Bronchial epithelial cell (primary cell): ENCODE data around the gene CD44. TPM values are rescaled to one million over a fixed set of nuclear protein-coding genes. Genes with fewer than 3 reads are reported as not detected.
A peak's percentile ranks its signal among the peaks of the same experiment; 100 is the strongest.

ENCODE experiments used
- DNase-seq: peaks from one replicate; pipeline ENCODE4 v3.0.0-alpha.2; 2010; ENCODE audit warnings: low read depth
- FAIRE-seq: peaks from 2 replicates; lab custom pipeline; 2011; peaks lifted over from hg19 to GRCh38; lab: Jason Lieb, UNC
- H3K27me3 ChIP-seq: 2 replicates; pipeline ENCODE4 v1.5.1; 2011; ENCODE audit warnings: low read length; ENCODE audit not compliant: control insufficient read depth, insufficient read depth
- H3K36me3 ChIP-seq: 2 replicates; pipeline ENCODE4 v1.5.1; 2011; ENCODE audit warnings: low read length; ENCODE audit not compliant: control insufficient read depth, insufficient read depth
- H3K4me3 ChIP-seq: 2 replicates; pipeline ENCODE4 v1.5.1; 2011; ENCODE audit warnings: mild to moderate bottlenecking, low read depth, low read length, control low read depth
- total RNA-seq: library from RNA; depleted of rRNA; stranded (reverse); fragments of >200 nt; gene quantifications from 2 replicates; pipeline ENCODE4 v1.2.1, GENCODE V29; 2014
- TF ChIP-seq, protein P1 (sequence below): IDR thresholded peaks from 2 replicates; pipeline ENCODE4 v1.5.1; 2011; ENCODE audit warnings: mild to moderate bottlenecking, moderate library complexity, low read length, control low read depth, inconsistent platforms; ENCODE audit not compliant: insufficient read depth, severe bottlenecking

CD44 gene
- total RNA-seq, 1 donor from 2014 or later: 254 TPM

DNA sequence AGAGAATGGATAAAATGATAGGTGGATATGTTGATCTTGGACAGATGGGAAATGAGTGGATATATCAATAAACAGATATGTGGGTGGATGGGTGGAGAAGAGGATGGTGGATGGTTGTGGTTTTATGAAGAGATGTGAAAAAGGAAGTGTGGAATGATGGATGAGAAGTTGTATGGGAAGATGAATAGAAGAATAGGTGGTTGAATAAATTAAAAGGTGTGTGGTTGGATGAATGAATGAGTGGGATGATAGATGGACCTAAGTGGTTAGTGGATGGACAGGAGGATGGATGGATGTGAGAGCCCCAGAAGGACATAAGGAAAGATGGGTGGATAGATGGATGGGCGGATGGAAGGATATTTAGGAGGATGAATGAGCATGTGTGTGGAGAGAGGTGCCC is 913 bp upstream of the CD44 start:
- FAIRE-seq (no peak), DNase-seq (no peak)
- Histone ChIP-seq H3K27me3 (no peaks in the 10 kb centered on the region), H3K4me3 (peak overlapping the region; percentile 96), H3K36me3 (no peaks in the 10 kb centered on the region)
- TF ChIP-seq, protein P1, sequence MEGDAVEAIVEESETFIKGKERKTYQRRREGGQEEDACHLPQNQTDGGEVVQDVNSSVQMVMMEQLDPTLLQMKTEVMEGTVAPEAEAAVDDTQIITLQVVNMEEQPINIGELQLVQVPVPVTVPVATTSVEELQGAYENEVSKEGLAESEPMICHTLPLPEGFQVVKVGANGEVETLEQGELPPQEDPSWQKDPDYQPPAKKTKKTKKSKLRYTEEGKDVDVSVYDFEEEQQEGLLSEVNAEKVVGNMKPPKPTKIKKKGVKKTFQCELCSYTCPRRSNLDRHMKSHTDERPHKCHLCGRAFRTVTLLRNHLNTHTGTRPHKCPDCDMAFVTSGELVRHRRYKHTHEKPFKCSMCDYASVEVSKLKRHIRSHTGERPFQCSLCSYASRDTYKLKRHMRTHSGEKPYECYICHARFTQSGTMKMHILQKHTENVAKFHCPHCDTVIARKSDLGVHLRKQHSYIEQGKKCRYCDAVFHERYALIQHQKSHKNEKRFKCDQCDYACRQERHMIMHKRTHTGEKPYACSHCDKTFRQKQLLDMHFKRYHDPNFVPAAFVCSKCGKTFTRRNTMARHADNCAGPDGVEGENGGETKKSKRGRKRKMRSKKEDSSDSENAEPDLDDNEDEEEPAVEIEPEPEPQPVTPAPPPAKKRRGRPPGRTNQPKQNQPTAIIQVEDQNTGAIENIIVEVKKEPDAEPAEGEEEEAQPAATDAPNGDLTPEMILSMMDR: no peak

DNA sequence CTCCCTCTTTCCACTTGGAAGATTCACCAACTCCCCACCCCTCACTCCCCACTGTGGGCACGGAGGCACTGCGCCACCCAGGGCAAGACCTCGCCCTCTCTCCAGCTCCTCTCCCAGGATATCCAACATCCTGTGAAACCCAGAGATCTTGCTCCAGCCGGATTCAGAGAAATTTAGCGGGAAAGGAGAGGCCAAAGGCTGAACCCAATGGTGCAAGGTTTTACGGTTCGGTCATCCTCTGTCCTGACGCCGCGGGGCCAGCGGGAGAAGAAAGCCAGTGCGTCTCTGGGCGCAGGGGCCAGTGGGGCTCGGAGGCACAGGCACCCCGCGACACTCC is 397 bp upstream of the CD44 start:
- FAIRE-seq (no peak), DNase-seq (no peak)
- no peaks in the 10 kb centered on the region for H3K27me3 ChIP-seq
- peak overlapping the region; percentile 96 for H3K4me3 ChIP-seq
- no peaks in the 10 kb centered on the region for H3K36me3 ChIP-seq
- TF ChIP-seq, protein P1: no peak

DNA sequence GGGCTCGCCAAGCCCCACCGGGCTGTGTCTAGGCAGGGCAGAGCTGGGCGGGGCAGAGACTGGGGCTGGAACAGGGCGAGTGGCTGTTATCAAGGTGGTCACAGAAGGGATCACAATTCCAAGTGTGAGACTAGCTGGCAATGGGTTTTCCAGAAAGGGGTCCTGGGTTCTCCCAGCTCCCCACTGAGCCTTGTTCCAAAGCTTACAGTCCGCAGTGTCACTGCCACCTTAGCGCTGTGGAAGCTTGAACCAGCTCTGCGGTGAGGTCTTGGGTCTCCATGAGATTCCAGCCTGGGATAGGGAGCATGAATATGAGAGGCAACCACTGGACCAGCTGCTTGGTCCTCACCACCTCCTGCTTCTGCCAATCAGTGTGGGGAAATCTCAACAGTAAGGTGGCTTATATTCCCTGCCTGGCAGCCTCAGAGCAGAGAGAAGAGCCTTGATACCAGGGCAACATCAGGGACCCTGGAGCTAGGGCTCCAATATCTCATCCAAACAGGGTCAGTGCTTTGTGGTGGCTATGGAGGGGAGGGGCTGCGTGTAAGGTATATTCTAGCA is 831 bp downstream of the CD44 start:
- no peak for FAIRE-seq
- TF ChIP-seq, protein P1: no peak
- no peak for DNase-seq
- Histone ChIP-seq H3K36me3 (no peaks in the 10 kb centered on the region), H3K27me3 (no peaks in the 10 kb centered on the region), H3K4me3 (peak overlapping the region; percentile 96)

DNA sequence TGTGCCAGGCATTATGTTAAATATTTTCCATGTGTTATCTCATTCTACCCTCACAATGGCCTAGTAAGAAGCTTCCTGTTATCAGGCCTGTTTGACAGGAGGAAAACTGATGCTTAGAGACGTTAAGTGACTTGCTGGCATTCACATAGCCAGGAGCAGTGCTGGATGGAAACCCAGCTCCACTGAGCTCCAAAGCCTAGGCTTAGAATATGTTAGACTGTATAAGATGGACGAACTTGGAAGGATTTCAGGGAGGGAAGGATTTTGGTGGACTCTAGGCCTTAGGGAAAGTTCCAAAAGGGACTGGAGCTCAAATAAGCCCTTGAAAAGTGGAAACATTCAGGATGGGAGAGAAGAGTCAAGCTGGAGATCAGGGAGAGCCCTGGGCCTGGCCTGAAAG is 2.1 kb downstream of the CD44 start:
- Histone ChIP-seq H3K27me3 (no peaks in the 10 kb centered on the region), H3K36me3 (no peaks in the 10 kb centered on the region), H3K4me3 (peak overlapping the region; percentile 96)
- FAIRE-seq (no peak), DNase-seq (no peak)
- TF ChIP-seq, protein P1: no peak

DNA sequence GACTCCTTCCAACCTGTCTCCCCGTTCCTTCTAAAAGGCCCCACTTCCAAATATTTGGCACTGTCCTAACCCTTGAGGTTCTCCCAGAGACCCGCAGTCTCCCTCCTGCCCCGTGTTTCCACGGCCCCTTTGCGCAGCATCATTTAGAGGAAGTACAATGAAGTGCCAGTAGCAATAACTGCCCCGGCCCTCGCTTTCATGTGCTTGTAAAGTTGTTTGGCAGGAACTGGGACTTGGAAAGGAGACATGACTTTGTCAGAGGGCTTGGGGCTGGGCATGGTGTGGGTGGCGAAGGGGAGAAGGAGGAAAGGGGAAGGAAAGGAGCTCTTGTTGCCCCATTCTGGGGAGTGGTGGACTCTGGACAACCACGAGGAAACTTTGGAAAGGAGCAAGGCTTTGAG is 2.6 kb downstream of the CD44 start:
- DNase-seq: no peak

More for the DNA sequence above, 2.6 kb downstream of the CD44 start:
- H3K4me3 ChIP-seq: peak overlapping the region; percentile 96
- FAIRE-seq: no peak
- H3K36me3 ChIP-seq: no peaks in the 10 kb centered on the region
- no peaks in the 10 kb centered on the region for H3K27me3 ChIP-seq
- TF ChIP-seq, protein P1: no peak
